ENCODE results near the gene TRERF1. TPM values are rescaled to one million over a fixed set of nuclear protein-coding genes. Genes with fewer than 3 reads are reported as not detected.
"Not testable (repeated sequence)": the region's sequence is repeated elsewhere in the genome, so short reads cannot be mapped to it uniquely, and the experiment has no call there.

Gene TRERF1
- total RNA-seq, 1 donor from 2014 or later: 3.8 TPM

GRCh38 chr6:42484261-42484660, 32.5 kb upstream of the TRERF1 start:
- intact Hi-C loops (cut with DNase I): no loop called here
- ATAC-seq (no peak), DNase-seq (no peak)

GRCh38 chr6:42482174-42482573, 30.4 kb upstream of the TRERF1 start:
- no peak for DNase-seq
- no peak for TF ChIP-seq CTCF (IDR thresholded peaks at IDR 0.05)
- no peaks in the 10 kb centered on the region for H3K9me3 ChIP-seq
- ATAC-seq: no peak
- H3K27me3 ChIP-seq: no peaks in the 10 kb centered on the region
- no peak overlapping the region for H3K4me3 ChIP-seq
- H3K4me1 ChIP-seq: no peaks in the 10 kb centered on the region
- intact Hi-C loops (cut with DNase I): no loop called here
- H3K36me3 ChIP-seq: no peaks in the 10 kb centered on the region
- H3K27ac ChIP-seq: no peak overlapping the region

More at GRCh38 chr6:42484261-42484660, 32.5 kb upstream of the TRERF1 start:
- H3K9me3 ChIP-seq: no peaks in the 10 kb centered on the region
- no peak overlapping the region for H3K27ac ChIP-seq
- H3K27me3 ChIP-seq: no peaks in the 10 kb centered on the region
- H3K4me3 ChIP-seq: no peak overlapping the region
- no peak for TF ChIP-seq CTCF (IDR thresholded peaks at IDR 0.05)
- H3K4me1 ChIP-seq: no peaks in the 10 kb centered on the region
- H3K36me3 ChIP-seq: no peaks in the 10 kb centered on the region

- ATAC-seq: no peak
- intact Hi-C loops (cut with DNase I): no loop called here
Observed at GRCh38 chr6:42471714-42472113, 20.0 kb upstream of the TRERF1 start.

GRCh38 chr6:42471142-42471541, 19.4 kb upstream of the TRERF1 start:
- DNase-seq: no peak
- H3K27ac ChIP-seq: no peak overlapping the region

More at GRCh38 chr6:42471714-42472113, 20.0 kb upstream of the TRERF1 start:
- Histone ChIP-seq H3K27me3 (no peaks in the 10 kb centered on the region), H3K4me3 (no peak overlapping the region), H3K27ac (no peak overlapping the region), H3K36me3 (no peaks in the 10 kb centered on the region), H3K9me3 (no peaks in the 10 kb centered on the region), H3K4me1 (no peaks in the 10 kb centered on the region)
- no peak for DNase-seq
- no peak for TF ChIP-seq CTCF (IDR thresholded peaks at IDR 0.05)

GRCh38 chr6:42468273-42468672, 16.5 kb upstream of the TRERF1 start:
- Histone ChIP-seq H3K4me3 (no peak overlapping the region), H3K27ac (no peak overlapping the region), H3K27me3 (no peaks in the 10 kb centered on the region), H3K9me3 (no peaks in the 10 kb centered on the region), H3K36me3 (no peaks in the 10 kb centered on the region), H3K4me1 (no peaks in the 10 kb centered on the region)
- ATAC-seq (no peak), DNase-seq (no peak)
- intact Hi-C loops (cut with DNase I): no loop called here
- TF ChIP-seq CTCF (IDR thresholded peaks at IDR 0.05): no peak

More at GRCh38 chr6:42471142-42471541, 19.4 kb upstream of the TRERF1 start:
- no peak for ATAC-seq
- TF ChIP-seq CTCF (IDR thresholded peaks at IDR 0.05): no peak
- Histone ChIP-seq H3K4me1 (no peaks in the 10 kb centered on the region), H3K36me3 (no peaks in the 10 kb centered on the region), H3K27me3 (no peaks in the 10 kb centered on the region), H3K9me3 (no peaks in the 10 kb centered on the region), H3K4me3 (no peak overlapping the region)
- intact Hi-C loops (cut with DNase I): no loop called here

- no peaks in the 10 kb centered on the region for H3K27me3 ChIP-seq
- intact Hi-C loops (cut with DNase I): no loop called here
- no peak for TF ChIP-seq CTCF (IDR thresholded peaks at IDR 0.05)
- no peaks in the 10 kb centered on the region for H3K36me3 ChIP-seq
- H3K27ac ChIP-seq: no peak overlapping the region
- ATAC-seq (no peak), DNase-seq (no peak)
- no peaks in the 10 kb centered on the region for H3K4me1 ChIP-seq
- no peaks in the 10 kb centered on the region for H3K9me3 ChIP-seq
- no peak overlapping the region for H3K4me3 ChIP-seq
Observed at GRCh38 chr6:42467651-42468050, 15.9 kb upstream of the TRERF1 start.

GRCh38 chr6:42466470-42466869, 14.7 kb upstream of the TRERF1 start:
- ATAC-seq; H3K4me3 ChIP-seq; H3K36me3 ChIP-seq; DNase-seq; intact Hi-C loops (cut with DNase I); H3K27me3 ChIP-seq; H3K4me1 ChIP-seq; H3K9me3 ChIP-seq; H3K27ac ChIP-seq: not testable (repeated sequence)

Data from upper lobe of right lung (tissue), 1 donor.